HG03558 (cell line): ENCODE data around the gene RNF13.

Source experiments
- ATAC-seq: cut with Tn5 transposase; IDR thresholded peaks from one replicate; pipeline ENCODE4 v1.9.1; 2021; ENCODE audit warnings: moderate number of reproducible peaks; ENCODE audit not compliant: unreplicated experiment; ENCODE audit errors: extremely low read depth

RNF13 gene

GRCh38 chr3:149812606-149813366 lies at the start of gene RNF13:
Gene RNF13, plus strand, starts transcription at chr3:149813215. Its CDS starts 32,812 bp downstream, at chr3:149846027.
- peak; percentile 80 for ATAC-seq

GRCh38 chr3:149763565-149764195 lies 49.3 kb upstream of the RNF13 start:
- no peak for ATAC-seq

GRCh38 chr3:149764302-149764701 lies 48.7 kb upstream of the RNF13 start:
- no peak for ATAC-seq

GRCh38 chr3:149765762-149766334 lies 47.2 kb upstream of the RNF13 start:
- no peak for ATAC-seq

GRCh38 chr3:149767720-149768119 lies 45.3 kb upstream of the RNF13 start:
- no peak for ATAC-seq

GRCh38 chr3:149768704-149769103 lies 44.3 kb upstream of the RNF13 start:
- no peak for ATAC-seq

- ATAC-seq = no peak
Observed at GRCh38 chr3:149770246-149770645, 42.8 kb upstream of the RNF13 start.

GRCh38 chr3:149771652-149772271 lies 41.3 kb upstream of the RNF13 start:
- no peak for ATAC-seq

GRCh38 chr3:149772861-149773260 lies 40.2 kb upstream of the RNF13 start:
- no peak for ATAC-seq

GRCh38 chr3:149776170-149776569 lies 36.8 kb upstream of the RNF13 start:
- no peak for ATAC-seq

- no peak for ATAC-seq
Observed at GRCh38 chr3:149777414-149778214, 35.4 kb upstream of the RNF13 start.

- no peak for ATAC-seq
Observed at GRCh38 chr3:149781211-149781610, 31.8 kb upstream of the RNF13 start.

GRCh38 chr3:149781741-149782140 lies 31.3 kb upstream of the RNF13 start:
- ATAC-seq = no peak

- no peak for ATAC-seq
Observed at GRCh38 chr3:149783576-149783975, 29.4 kb upstream of the RNF13 start.

- ATAC-seq = no peak
Observed at GRCh38 chr3:149784064-149784704, 28.8 kb upstream of the RNF13 start.

- ATAC-seq = no peak
Observed at GRCh38 chr3:149790268-149790667, 22.7 kb upstream of the RNF13 start.

GRCh38 chr3:149790698-149791097 lies 22.3 kb upstream of the RNF13 start:
- no peak for ATAC-seq

- no peak for ATAC-seq
Observed at GRCh38 chr3:149792452-149793270, 20.4 kb upstream of the RNF13 start, which contains the start of gene ANKUB1. Gene ANKUB1, minus strand, starts transcription at chr3:149792554. Its CDS starts 188 bp downstream, at chr3:149792366.

GRCh38 chr3:149796026-149796425 lies 17.0 kb upstream of the RNF13 start:
- no peak for ATAC-seq
